HG03457 (cell line): Measurements from ENCODE around the gene TM9SF3.
"Not testable (repeated sequence)": the region's sequence is repeated elsewhere in the genome, so short reads cannot be mapped to it uniquely, and the experiment has no call there.

Experiments
- ATAC-seq: cut with Tn5 transposase; IDR thresholded peaks from one replicate; pipeline ENCODE4 v1.9.1; 2021; ENCODE audit warnings: moderate number of reproducible peaks; ENCODE audit not compliant: unreplicated experiment

Gene TM9SF3

DNA sequence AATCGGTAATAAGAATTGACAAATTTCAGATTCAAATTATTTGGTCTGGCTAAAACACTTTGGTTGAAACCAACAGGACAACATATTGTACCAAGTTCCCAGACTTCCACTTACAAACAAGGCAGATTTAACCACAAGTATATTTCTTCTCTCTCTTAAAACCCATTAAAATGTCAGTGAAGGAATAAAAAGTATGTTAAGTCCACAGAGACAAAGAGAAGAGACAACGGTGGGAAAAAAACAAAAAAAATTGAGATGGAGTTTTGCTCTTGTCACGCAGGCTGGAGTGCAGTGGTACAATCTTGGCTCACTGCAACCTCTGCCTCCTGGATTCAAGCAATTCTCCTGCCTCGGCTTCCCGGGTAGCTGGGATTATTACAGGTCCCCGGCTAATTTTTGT is 16.3 kb downstream of the TM9SF3 start:
- no peak for ATAC-seq

DNA sequence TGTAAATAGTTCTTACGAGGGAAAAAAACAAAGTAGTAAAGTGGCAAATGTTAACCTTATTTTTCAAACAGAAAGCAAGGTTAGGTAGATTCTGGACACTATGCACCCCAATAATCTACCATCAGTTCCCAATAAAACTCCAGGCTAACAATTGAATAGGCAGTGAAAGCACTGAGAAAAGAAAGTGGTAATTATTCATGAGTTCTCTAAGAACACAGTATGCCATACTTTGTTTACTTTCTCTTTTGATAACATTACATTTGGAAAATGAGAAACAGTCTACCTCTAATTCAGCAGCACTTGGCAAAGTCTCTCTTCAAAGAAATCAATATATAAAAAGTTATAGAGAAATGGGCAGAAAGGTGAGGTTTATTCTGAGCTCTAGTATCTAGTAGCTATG is 18.4 kb downstream of the TM9SF3 start:
- ATAC-seq = no peak

DNA sequence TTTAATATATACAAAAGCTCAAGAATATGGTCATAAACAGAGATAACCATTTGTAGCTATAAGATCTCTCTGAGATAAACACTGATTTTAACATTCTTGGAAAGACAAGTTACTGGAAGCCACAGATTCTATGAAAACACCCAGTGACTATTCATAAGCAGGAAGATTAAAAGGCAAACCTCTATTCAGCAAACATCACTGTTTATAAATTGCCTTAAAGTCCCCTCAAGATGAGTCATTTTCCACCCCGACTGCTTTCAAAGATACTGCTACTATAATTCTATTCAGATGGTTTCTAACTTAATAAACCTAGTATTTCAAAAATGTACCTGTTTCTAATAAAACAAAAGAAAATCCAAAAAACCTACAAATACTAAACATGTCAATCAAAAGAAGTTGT is 21.0 kb downstream of the TM9SF3 start:
- ATAC-seq = no peak

DNA sequence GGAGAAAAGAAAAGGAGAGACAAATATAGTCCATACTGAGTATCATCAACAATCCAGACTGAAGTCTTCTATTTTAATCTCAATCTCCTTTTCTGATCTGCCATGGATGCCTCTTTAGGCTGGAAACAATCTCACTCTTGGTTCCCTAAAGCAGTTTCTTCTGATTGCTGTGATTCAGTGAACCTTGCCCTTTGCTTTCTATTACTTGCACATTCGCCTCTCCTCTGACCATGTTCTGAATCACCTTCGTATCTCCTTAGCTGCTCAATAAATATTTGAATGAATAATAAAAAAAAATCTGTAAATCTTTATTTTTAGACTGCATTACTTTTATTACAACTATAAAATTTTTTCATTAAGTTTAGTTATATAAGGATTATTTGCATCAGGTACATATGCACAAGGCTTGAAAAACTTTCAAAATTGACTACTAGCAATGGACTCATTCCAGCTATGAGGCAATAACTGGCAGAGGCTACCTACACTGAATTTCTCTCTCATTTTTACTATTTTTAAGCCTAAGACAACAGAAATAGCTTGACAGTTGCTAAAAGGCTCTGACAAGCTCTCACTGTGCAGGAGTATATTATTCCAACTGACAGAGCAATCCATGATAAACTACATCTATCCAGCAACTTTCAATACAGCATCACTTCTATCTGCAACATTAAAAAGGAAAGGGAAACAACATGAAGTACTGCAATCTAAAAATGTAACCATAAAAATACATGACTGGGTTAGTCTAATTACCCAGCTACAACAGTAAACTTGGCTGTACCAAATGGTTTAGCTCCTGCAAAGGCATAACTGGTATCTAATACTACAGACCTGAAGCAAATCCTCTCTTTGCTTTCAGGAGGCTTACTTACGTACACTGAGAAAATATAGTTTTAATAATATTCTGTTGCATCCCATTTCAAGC is 25.6 kb downstream of the TM9SF3 start:
- no peak for ATAC-seq

DNA sequence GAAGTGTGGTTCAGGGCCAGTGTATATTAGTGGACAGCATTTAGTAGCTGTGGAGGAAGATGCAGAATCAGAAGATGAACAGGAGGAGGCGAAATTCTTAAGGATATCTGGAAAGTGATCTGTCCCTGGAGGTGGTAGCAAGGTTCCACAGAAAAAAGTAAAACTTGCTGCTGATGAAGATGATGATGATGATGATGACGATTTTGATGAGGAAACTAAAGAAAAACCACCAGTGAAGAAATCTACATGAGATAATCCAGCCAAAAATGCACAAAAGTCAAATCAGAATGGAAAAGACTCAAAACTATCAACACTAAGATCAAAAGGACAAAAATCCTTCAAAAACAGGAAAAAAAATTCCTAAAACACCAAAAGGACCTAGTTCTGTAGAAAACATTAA is 26.3 kb downstream of the TM9SF3 start:
- ATAC-seq = no peak

DNA sequence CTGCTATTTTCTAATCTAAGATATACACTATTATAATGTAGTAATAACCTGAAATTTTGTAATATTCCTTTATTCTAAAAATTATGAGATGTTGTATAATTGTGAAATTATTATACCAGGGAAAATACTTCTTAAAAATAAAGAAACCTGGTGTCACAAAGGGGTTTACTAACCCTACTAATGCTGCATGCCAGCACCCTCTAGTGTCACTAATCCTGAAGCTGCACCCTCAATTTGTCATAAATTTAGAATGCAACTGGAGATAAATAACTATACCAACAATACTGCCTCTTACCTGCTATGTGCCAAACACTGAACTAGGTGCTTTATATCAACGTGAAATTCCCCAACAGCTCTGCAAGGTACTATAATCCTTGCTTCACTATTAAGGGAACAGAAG is 30.8 kb downstream of the TM9SF3 start:
- ATAC-seq = no peak

DNA sequence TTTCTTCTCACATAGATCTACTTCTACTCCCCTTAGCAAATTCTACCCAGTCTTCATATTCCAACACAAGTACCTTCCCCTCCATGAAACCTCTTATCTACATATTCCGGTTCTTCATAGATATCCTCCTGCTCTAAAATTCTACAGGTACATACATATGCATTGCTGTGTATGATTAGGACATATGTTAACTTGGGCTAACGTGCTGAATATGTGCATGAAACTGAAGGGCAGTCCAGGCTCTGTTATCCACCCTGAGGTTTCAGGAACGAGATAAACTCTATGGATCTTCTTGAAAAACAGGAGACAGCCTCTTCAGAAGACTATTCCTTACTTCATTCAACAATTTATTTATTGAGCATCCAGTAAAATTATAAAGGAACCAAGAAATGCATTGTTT is 31.5 kb downstream of the TM9SF3 start:
- no peak for ATAC-seq

DNA sequence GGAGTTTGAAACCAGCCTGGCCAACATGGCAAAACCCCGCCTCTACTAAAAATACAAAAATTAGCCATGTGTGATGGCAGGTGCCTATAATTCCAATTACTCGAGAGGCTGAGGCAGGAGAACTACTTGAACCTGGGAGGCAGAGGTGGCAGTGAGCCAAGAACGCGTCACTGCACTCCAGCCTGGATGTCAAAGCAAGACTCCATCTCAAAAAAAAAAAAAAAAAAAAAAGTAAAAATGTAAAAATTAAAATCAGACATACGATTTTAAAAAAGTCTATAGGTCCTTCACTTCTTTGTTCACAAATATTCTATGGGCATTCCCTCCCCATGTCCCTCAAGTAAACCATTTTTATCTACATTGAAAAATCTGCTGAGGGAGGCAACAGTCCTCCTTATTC is 38.2 kb downstream of the TM9SF3 start:
- no peak for ATAC-seq

DNA sequence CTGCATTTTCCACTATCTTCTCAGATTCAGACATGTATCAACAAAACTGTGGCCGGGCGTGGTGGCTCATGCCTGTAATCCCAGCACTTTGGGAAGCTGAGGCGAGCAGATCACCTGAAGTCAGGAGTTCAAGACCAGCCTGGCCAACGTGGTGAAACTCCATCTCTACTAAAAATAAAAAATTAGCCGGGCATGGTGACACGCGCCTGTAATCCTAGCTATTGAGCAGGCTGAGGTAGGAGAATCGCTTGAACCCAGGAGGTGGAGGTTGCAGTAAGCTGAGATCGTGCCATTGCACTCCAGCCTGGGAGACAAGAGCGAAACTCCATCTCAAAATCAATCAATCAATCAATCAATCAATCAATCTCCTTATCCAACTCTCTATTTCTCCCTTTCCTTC is 41.3 kb downstream of the TM9SF3 start:
- ATAC-seq = not testable (repeated sequence)

DNA sequence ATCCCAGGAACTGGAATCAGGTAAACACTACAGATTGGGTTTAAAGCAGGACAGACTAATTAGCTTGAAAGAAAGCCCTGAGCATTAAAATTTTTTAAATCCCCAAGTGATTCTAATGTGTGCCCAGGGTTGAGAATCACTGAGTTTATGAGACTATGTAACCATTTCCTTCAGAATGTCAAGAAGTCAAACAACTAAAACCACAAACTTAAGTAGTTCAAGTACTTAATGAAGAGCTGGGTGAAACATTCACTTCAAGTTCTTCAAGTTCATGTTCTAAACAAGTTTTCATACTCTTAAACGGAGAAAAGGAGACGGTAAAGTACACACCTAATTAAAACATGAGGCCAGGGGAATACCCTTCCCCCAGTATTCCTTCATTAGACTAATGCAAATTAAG is 44.9 kb downstream of the TM9SF3 start:
- no peak for ATAC-seq

DNA sequence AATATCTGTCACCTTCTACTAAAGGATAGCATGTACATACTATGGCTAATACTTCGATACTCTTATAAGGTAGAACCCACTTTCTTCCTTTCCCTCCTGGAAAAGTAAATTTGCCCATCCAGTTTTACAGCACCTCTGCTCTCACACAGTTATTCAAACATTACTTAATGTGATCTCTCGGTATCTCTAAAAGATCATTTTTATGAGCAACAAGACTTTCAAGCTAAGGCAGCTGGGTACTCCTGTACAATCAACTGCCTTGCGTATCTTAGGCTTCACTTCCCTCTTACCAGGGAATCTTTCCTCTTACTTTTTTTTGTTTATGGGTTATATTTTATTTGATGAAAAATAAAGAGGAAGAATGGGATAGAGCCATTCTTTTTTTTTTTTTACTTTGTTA is 46.6 kb downstream of the TM9SF3 start:
- ATAC-seq = no peak

DNA sequence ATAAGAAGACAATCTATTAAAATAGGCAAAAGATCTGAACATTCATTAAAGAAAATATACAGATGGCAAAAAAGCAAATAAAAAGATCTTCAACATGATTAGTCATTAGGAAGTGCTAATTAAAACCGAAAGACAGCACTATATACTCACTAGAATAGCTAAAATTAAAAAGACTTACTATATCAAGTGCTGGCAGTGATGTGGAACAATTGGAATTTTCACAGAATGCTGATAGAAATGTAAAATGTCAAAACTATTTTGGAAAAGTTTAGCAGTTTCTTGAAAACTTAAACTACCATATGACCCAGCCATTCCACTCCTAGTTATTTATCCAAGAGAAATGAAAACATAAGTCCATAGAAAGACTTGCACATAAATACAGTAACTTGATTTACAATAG is 48.1 kb downstream of the TM9SF3 start:
- ATAC-seq = no peak

DNA sequence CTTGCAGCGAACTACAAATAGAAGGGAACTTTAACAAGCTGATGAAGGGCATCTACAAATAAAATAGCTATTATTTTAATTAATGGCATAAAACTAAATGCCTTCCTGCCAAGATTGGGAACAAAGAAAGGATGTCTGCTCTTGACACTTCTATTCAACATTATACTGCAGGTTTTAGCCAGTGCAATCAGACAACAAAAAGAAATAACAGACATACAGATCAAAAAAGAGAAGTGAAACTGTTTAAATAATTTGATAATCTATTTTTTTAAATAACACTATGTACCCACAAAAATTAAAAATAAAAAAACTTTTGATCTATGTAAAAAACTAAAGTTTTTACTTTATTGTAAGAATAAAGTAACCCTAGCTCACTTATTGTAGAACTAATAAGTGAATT is 50.7 kb downstream of the TM9SF3 start:
- no peak for ATAC-seq

DNA sequence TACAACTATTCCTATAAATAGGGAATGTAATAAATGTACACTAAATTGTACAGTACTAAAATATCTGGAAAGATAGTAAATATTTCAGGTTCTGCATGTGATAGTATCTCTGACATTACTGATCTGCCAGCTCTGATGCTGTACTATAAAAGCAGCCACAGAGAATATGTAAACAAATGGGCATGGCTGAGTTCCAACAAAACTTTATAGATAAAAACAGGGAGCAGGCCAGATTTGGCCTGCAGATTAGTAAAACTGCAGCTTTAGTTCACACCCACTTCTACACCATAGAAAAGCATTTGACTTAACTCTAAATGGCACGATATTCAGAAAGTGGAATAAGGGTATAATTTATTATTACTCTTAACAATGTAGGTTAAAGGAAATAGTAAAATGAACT is 54.3 kb downstream of the TM9SF3 start:
- no peak for ATAC-seq

DNA sequence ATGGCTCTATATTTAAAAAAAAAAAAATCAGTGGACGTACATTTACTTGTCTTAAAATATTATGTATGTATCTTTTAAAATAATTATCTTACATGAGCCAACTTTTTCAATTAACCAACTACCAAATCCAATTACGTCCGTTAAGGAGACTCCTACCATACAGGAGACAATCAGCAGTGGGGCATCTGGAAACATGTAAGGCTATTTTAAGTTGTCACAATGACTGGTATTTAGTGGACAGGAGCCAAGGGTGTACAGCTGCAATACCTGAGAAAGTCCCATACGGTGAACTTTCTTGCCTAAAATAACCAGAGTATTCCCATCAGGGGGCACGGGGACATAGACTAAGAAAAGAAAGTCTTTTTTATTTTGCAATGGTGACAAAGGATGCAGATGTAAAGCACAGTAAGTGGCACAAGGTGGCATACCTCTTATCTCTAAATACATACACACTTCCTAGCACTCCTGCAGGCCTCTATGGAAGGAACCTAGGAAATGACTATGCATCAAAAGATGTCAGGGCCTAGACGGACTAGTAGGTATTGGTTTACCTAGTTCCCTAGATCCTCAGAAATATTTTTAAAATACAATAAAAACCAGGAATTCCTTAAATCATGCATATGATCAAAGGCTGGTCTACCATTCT is 57.1 kb downstream of the TM9SF3 start:
- no peak for ATAC-seq

DNA sequence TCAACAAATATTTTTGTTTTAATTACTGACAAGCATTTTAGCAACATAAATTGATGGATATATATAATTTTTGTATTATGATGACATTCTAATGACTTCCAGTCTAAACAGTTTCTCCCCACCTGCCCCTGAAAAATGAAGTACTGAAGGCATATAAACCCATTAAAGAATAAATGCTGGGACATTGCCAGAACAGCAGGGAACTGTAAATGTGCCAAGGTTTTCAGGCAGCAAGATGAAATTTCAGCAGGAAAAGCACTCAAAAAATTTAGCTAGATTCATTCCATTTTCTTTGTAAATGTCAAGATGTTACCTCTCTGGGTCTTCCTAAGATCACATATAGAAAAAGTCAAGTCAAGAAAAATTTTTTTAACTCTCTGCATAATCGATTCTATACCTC is 62.1 kb downstream of the TM9SF3 start:
- ATAC-seq = no peak

DNA sequence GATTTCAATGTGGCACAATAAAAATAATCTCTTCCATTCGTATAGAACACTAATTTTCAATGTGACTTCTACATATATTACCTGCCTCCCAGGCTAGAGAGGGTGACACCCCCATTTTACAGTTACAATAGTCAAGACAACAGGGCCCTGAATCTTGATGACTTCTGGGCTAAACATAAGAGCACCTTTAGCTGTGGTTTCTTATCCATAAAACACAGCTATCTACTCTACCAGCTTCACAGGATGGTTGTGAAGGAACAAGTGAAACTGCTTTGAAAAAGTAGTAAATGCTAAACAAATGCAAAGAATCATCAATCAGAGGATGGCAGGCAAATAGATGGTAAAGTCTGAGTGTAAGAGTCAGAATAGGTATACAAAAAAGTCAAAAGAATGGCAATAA is 69.5 kb downstream of the TM9SF3 start:
- ATAC-seq = no peak

DNA sequence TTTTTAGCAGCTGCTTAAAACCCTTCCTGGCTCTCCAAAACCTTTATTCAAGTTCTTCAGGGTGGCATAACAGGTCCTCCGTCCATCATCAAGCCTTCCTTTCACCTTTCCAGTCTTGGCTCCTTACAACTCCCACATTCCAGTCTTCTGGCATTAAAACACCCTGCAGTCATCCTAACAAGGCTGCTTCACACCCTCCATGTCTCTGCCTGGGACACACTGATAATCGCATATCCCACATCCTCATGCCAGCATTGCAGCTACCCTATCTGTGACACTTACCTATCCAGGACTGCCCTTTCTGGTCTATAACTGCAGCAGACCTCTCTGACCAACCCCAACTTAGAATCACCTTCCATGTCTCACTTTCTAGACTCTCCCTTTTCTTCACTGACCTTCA is 70.5 kb downstream of the TM9SF3 start:
- no peak for ATAC-seq

DNA sequence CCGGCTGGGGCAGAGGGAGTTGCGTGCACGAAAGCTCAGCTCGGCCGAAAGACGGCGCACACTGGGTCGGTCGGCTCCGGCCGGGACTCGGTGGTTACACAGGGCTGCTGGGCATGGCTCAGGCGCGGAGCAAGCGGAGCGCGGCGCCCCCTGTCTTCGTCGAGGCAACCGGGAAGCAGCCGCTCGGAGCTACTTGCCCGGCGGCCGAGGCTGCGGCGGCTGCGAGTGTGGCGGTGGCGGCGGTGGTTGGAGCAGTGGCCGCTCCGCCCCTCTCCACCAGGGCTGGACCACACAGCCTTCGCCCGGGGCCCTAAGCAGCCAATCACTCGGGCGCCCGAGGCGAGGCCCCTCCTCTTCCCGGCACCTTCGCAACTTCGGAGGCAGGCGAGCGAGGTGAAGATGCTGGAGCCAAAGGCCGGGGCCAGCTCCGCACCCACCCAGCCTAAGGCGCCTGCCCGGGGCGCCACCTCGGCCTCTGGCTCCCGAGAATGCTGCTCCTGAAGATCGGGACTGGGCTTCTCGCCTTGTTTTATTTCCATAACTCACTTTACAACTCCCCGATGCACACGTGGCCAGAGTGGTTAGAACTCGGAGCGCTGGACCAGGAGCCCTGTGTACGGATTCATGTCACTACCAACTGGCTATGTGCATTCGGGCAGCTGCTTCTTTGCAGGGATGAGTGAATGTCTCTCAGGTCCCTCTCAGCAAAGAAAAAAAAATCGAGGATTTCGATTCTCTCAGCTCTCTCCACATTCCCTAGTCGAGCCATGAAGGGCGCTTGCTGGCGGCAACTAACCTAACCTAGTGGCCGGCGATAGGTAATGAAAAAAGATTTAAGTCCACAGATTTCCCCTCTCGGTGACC is 72.9 kb downstream of the TM9SF3 start, which contains the start of gene TLL2:
Gene TLL2 (minus strand): TSS at position 229 of the 864 bp plus-strand sequence. CDS start 241 bp downstream, outside the sequence.
- peak; percentile 53 for ATAC-seq

DNA sequence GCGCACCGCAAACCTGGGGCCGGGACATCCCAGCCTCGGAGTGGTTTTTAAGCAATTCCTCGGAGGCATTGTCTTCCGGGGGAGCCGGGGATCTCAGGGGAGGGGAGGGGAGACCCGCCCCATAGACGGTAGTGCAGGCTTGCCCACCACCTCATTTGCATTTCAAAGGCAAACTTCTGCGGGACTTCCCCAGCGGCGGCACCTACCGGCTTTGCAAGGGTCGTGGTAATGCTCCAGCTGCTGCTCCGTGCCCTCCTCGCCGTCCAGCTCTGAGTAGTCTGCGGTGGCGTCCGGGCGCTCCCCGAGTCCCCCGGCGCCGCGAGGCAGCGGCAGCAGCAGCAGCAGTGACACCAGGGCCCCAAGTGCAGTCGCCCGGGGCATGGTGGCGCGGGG is 73.5 kb downstream of the TM9SF3 start:
- no peak for ATAC-seq

DNA sequence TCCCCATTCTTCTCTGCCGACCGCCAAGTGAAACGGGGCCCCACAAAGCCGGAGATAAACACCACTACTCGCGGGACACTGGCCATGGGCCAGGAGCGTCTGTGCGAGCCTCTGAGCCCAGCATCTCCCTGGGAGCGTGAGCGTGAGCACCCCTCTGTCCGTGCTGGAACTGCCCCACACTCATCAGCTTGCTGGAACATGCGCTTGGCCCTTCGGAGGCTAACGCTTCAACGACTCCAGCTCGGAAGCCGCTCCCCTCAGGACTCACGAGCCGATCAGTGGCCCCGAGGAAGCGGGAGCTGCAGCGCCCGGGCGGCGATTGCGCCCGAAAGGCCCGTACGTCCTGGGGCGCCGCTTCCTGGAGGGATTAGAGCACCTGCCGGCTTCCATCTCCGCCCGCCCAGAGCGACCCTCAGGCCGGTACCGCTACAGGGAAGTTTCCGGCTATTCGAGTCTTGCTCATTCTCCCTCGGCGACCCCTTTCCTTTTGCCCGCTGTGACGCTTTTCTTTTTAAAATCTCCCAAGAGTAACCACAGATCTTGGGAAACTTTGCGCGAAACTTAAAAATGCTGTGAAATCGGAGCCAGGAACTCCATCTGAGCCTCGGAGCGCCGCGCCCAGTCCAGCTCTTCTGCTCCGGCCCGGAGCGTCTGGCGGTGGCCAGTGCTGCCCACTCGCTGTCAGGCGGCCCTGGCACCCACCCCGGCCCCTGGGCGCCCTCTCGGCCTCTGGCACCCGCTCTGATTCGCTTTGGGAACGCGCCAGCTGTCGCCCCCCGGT is 74.1 kb downstream of the TM9SF3 start:
- ATAC-seq = no peak
